D341Med (cell line): ENCODE data around the gene IFNA6.
"Not testable (repeated sequence)": the region's sequence is repeated elsewhere in the genome, so short reads cannot be mapped to it uniquely, and the experiment has no call there.

Experiments
- DNase-seq: peaks from one replicate; pipeline ENCODE4 v3.0.0; 2012; ENCODE audit warnings: low spot score

IFNA6 gene

GRCh38 chr9:21350787-21351186 is at the start of gene IFNA6:
Gene IFNA6 (minus strand): TSS chr9:21350887. CDS start chr9:21350887, 0 bp downstream.
- no peak for DNase-seq

- DNase-seq: no peak
Measured at GRCh38 chr9:21399956-21400355, 49.3 kb upstream of the IFNA6 start.

GRCh38 chr9:21398955-21399489 is 48.3 kb upstream of the IFNA6 start:
- DNase-seq: no peak

- peak; percentile 67 for DNase-seq
Measured at GRCh38 chr9:21395778-21396717, 45.4 kb upstream of the IFNA6 start.

GRCh38 chr9:21392270-21392669 is 41.6 kb upstream of the IFNA6 start:
- peak; percentile 30 for DNase-seq

- no peak for DNase-seq
Measured at GRCh38 chr9:21385131-21385670, 34.5 kb upstream of the IFNA6 start, which contains the start of gene IFNA2. Gene IFNA2 (minus strand): TSS chr9:21385398. CDS start chr9:21385329, 69 bp downstream.

GRCh38 chr9:21383627-21384026 is 32.9 kb upstream of the IFNA6 start:
- no peak for DNase-seq

- DNase-seq: no peak
Measured at GRCh38 chr9:21381448-21382339, 31.0 kb upstream of the IFNA6 start.

- not testable (repeated sequence) for DNase-seq
Measured at GRCh38 chr9:21371467-21371866, 20.8 kb upstream of the IFNA6 start.

GRCh38 chr9:21367957-21368356 is 17.3 kb upstream of the IFNA6 start, which contains the start of gene IFNA13:
Gene IFNA13 (minus strand): TSS chr9:21368057. CDS start chr9:21368010, 47 bp downstream.
- no peak for DNase-seq

GRCh38 chr9:21367169-21367568 is 16.5 kb upstream of the IFNA6 start:
- DNase-seq: not testable (repeated sequence)

- DNase-seq: no peak
Measured at GRCh38 chr9:21362287-21362686, 11.6 kb upstream of the IFNA6 start.

GRCh38 chr9:21357479-21358460 is 7.1 kb upstream of the IFNA6 start:
- no peak for DNase-seq

GRCh38 chr9:21348430-21348970 is 2.2 kb downstream of the IFNA6 start:
- no peak for DNase-seq

- no peak for DNase-seq
Measured at GRCh38 chr9:21340735-21341134, 10.0 kb downstream of the IFNA6 start.

GRCh38 chr9:21336457-21336856 is 14.2 kb downstream of the IFNA6 start:
- no peak for DNase-seq

- DNase-seq: peak; percentile 94
Measured at GRCh38 chr9:21334701-21335632, 15.7 kb downstream of the IFNA6 start, which contains the start of gene KLHL9. Gene KLHL9 (minus strand): TSS chr9:21335404. CDS start chr9:21334859, 545 bp downstream.

- DNase-seq: no peak
Measured at GRCh38 chr9:21333226-21333625, 17.5 kb downstream of the IFNA6 start.
